ENCODE measurements around the gene ATN1. TPM values are rescaled to one million over a fixed set of nuclear protein-coding genes. Genes with fewer than 3 reads are reported as not detected.
"Not testable (repeated sequence)": the region's sequence is repeated elsewhere in the genome, so short reads cannot be mapped to it uniquely, and the experiment has no call there.

ATN1 gene
- total RNA-seq, 2 donors from 2014 or later: 37.1 to 68.9 TPM

DNA sequence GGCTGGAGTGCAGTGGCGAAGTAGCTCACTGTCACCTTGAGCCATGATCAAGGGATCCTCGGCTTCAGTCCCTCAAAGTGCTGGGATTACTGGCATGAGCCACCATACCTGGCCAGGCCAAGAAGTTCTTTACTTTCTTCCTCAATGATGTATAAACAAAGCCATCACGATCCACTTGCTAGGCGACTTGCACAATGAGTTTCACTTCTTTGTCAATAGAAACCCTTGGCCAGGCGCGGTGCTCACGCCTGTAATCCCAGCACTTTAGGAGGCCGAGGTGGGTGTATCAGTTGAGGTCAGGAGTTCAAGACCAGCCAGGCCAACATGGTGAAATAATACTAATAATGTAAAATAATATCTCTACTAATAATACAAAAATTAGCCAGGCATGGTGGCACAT is 40.3 kb upstream of the ATN1 start:
- Histone ChIP-seq H3K4me1 (peaks cover 0 to 8% of the 10 kb centered on the region in 2 donors), H3K27me3 (no peaks in the 10 kb centered on the region), H3K27ac (no peak overlapping the region), H3K9me3 (no peaks in the 10 kb centered on the region), H3K36me3 (no peaks in the 10 kb centered on the region), H3K4me3 (no peak overlapping the region)
- no peak for DNase-seq (ENCODE audit: low spot score)
- TF ChIP-seq CTCF (IDR thresholded peaks at IDR 0.05): no peak

DNA sequence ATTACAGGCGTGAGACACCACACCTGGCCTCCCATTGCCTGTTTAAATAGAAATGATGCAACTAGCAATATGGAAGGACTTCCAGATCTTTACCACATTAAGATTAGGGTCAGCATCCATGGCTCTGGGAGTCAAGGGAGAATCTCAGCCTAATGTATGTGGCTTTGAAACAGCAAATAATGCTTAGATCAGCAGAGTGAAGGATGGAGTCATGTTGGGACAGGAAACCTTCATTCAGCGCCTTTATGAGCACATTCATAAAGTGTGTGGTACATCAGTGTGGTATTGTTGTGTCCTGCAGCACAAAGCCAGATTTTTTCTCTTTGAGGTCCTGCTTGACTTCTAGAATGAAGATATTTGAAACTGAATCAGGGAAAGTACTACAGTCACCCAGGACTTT is 39.4 kb upstream of the ATN1 start:
- no peaks in the 10 kb centered on the region for H3K36me3 ChIP-seq
- TF ChIP-seq CTCF (IDR thresholded peaks at IDR 0.05): no peak

DNA sequence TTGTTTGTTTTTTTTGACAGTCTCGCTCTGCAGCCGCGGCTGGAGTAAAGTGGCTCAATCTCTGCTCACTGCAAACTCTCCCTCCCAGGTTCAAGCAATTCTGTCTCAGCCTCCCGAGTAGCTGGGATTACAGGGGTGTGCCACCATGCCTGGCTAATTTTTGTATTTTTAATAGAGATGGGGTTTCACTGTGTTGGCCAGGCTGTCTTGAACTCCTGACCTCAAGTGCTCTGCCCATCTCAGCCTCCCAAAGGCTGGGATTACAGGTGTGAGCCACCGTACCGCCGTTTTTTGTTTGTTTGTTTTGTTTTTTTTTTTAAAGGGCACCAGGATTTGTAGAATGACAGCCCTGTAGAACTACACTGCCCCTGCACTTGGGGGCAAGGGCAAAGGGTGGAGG is 39.0 kb upstream of the ATN1 start:
- not testable (repeated sequence) for H3K4me3 ChIP-seq; DNase-seq (ENCODE audit: low spot score); H3K36me3 ChIP-seq; H3K27ac ChIP-seq; H3K9me3 ChIP-seq; H3K4me1 ChIP-seq; H3K27me3 ChIP-seq

More for the DNA sequence above, 39.4 kb upstream of the ATN1 start:
- DNase-seq (ENCODE audit: low spot score): no peak
- Histone ChIP-seq H3K9me3 (no peaks in the 10 kb centered on the region), H3K27me3 (no peaks in the 10 kb centered on the region), H3K27ac (no peak overlapping the region), H3K4me3 (no peak overlapping the region), H3K4me1 (peaks cover 0 to 8% of the 10 kb centered on the region in 2 donors)

- not testable (repeated sequence) for H3K36me3 ChIP-seq; DNase-seq (ENCODE audit: low spot score); H3K9me3 ChIP-seq; H3K4me3 ChIP-seq; H3K4me1 ChIP-seq; H3K27me3 ChIP-seq
- H3K27ac ChIP-seq: peak overlapping the region; percentile 88 to 90
Observed at GRCh38 chr12:6889775-6890573, 37.8 kb upstream of the ATN1 start.

DNA sequence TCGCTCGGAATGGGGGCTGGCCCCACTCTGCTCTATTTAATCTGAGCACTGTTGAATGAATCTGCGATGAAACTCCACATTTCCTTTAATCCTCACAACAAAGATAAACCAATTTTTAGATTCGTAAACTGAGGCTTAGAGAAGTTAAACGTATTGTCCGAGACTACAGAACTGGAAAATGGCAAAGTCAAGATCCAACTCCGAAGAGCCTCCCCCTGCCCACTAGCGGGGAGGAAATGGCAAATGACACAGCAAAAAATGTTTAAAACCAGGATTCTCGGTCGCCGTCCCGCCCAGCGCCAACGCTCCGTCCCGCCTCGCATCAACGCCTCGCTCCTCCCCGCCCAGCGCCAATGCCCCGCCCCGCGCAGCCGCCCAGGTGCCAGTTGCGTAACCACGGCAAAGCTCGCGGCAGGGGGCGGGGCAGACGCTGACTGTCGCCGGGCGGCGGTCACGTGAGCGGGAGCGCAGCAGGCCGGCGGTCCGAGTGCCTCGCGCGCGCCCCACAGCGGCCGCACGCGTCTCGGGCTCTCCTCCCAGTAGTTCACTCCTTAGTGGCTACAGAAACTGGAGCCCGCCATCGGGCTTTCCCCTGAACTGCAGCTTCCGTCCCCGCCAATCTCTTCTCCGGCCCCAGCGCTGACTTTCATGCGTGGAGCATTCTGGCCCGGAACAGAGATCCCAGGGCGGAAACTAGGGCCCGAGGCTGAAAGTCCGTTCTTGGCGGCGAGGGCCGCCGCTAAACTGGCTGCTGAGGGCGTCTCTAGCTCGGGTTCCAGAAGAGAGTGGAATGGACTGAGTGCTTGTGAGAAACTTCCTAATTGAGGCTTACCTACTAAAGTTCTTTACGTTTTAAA is 36.7 kb upstream of the ATN1 start:
- Histone ChIP-seq H3K9me3 (no peaks in the 10 kb centered on the region), H3K27ac (peak overlapping the region; percentile 88 to 90), H3K4me1 (peaks cover 0 to 8% of the 10 kb centered on the region in 2 donors), H3K4me3 (peak overlapping the region; percentile 38 to 61), H3K36me3 (no peaks in the 10 kb centered on the region), H3K27me3 (no peaks in the 10 kb centered on the region)
- TF ChIP-seq CTCF (IDR thresholded peaks at IDR 0.05): peak; percentile 92 to 97
- peak; percentile 97 for DNase-seq (ENCODE audit: low spot score)

DNA sequence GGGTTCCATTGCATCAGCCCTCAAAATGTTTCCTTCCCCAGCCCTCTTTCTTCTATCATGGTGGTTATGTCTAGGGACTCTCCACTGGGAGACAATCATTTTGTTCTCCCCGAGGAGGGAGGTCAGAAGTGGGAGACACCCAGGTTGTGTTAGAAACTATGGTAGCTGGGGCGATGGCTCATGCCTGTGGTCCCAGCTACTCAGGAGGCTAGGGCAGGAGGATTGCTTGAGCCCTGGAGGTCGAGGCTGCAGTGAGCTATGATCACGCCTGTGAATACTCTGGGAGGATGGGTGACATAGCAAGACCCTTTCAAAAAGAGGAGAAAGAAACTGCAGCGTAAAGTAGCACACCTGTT is 36.1 kb upstream of the ATN1 start:
- H3K4me3 ChIP-seq: peak overlapping the region; percentile 38 to 61
- DNase-seq (ENCODE audit: low spot score): no peak
- no peaks in the 10 kb centered on the region for H3K9me3 ChIP-seq
- no peak for TF ChIP-seq CTCF (IDR thresholded peaks at IDR 0.05)
- no peaks in the 10 kb centered on the region for H3K36me3 ChIP-seq
- peak overlapping the region; percentile 88 to 90 for H3K27ac ChIP-seq
- H3K27me3 ChIP-seq: no peaks in the 10 kb centered on the region
- peaks cover 0 to 8% of the 10 kb centered on the region in 2 donors for H3K4me1 ChIP-seq

DNA sequence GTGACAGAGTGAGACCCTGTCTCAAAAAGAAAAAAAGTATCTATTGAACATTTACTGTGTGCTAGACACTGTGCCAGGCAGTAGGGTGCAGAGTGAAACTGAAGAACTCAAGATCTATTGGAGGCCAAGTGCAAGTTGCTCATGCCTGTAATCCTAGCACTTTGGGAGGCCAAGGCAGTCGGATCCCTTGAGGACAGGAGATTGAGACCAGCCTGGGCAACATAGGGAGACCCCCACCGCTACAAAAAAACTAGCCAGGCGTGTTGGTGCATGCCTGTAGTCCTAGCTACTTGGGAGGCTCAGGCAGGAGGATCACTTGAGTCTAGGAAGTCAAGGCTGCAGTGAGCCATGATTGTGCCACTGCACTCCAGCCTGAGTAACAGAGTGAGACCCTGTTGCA is 35.1 kb upstream of the ATN1 start:
- H3K27me3 ChIP-seq; H3K4me3 ChIP-seq; DNase-seq (ENCODE audit: low spot score); H3K9me3 ChIP-seq; H3K27ac ChIP-seq; H3K36me3 ChIP-seq; H3K4me1 ChIP-seq: not testable (repeated sequence)
